RWPE2 (cell line): ENCODE results near the gene ARID4B.

Experiments used
- ATAC-seq: fragments of 200-7000 bp; cut with Tn5 transposase; 3 replicates; pipeline ENCODE4 v1.9.1; 2021; ENCODE audit warnings: low read depth
- DNase-seq: peaks from one replicate; pipeline ENCODE4 v3.0.0-alpha.2; 2020; ENCODE audit warnings: low spot score
- H3K27ac ChIP-seq: fragments of 450-650 bp; 2 replicates; pipeline ENCODE4 v1.5.1; 2017; ENCODE audit warnings: mild to moderate bottlenecking; ENCODE audit not compliant: poor library complexity, severe bottlenecking
- H3K27me3 ChIP-seq: fragments of 250-450 bp; sonication (Bioruptor Pico); 2 replicates; pipeline ENCODE4 v1.5.1; 2021; ENCODE audit warnings: mild to moderate bottlenecking, moderate library complexity; ENCODE audit not compliant: insufficient read depth, poor library complexity, severe bottlenecking
- H3K36me3 ChIP-seq: fragments of 250-450 bp; sonication (Bioruptor Pico); 2 replicates; pipeline ENCODE4 v1.5.1; 2020; ENCODE audit warnings: low read depth, mild to moderate bottlenecking, moderate library complexity
- H3K4me1 ChIP-seq: fragments of 250-450 bp; sonication (Bioruptor Pico); 2 replicates; pipeline ENCODE4 v1.5.1; 2021; ENCODE audit warnings: mild to moderate bottlenecking, moderate library complexity; ENCODE audit not compliant: insufficient read depth, poor library complexity, severe bottlenecking
- H3K4me3 ChIP-seq: fragments of 250-450 bp; sonication (Bioruptor Pico); 2 replicates; pipeline ENCODE4 v1.5.1; 2021; ENCODE audit warnings: mild to moderate bottlenecking, moderate library complexity; ENCODE audit not compliant: severe bottlenecking
- H3K9me3 ChIP-seq: fragments of 250-450 bp; sonication (Bioruptor Pico); 2 replicates; pipeline ENCODE4 v1.5.1; 2021; ENCODE audit warnings: mild to moderate bottlenecking, moderate library complexity; ENCODE audit not compliant: severe bottlenecking
- TF ChIP-seq, protein P1 (sequence below): fragments of 450-650 bp; IDR thresholded peaks from one replicate; pipeline ENCODE4 v1.5.1; 2017; ENCODE audit warnings: mild to moderate bottlenecking, moderate library complexity; ENCODE audit not compliant: poor library complexity, severe bottlenecking

Gene ARID4B

GRCh38 chr1:235213752-235214151 is 114.2 kb downstream of the ARID4B start:
- TF ChIP-seq, protein P1, sequence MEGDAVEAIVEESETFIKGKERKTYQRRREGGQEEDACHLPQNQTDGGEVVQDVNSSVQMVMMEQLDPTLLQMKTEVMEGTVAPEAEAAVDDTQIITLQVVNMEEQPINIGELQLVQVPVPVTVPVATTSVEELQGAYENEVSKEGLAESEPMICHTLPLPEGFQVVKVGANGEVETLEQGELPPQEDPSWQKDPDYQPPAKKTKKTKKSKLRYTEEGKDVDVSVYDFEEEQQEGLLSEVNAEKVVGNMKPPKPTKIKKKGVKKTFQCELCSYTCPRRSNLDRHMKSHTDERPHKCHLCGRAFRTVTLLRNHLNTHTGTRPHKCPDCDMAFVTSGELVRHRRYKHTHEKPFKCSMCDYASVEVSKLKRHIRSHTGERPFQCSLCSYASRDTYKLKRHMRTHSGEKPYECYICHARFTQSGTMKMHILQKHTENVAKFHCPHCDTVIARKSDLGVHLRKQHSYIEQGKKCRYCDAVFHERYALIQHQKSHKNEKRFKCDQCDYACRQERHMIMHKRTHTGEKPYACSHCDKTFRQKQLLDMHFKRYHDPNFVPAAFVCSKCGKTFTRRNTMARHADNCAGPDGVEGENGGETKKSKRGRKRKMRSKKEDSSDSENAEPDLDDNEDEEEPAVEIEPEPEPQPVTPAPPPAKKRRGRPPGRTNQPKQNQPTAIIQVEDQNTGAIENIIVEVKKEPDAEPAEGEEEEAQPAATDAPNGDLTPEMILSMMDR = no peak

DNA sequence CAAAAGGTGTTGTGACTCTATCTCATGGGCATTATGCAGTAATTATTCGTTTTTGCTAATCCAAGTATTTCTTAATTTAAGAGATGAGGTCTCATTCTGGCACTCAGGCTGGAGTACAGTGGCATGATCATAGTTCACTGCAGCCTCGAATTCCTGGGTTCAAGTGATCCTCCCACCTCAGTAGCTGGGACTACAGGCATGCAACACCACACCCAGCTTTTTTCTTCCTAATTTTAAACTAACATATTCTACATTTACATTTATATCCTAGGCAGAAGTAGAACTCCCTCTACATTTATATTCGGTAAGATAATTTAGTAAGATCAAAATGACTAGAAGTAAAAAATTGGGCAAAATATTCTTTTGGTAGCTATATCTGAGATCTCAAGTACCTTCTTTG is 116.5 kb downstream of the ARID4B start:
- H3K9me3 ChIP-seq = no peaks in the 10 kb centered on the region
- H3K4me1 ChIP-seq = no peaks in the 10 kb centered on the region
- TF ChIP-seq, protein P1 = no peak
- H3K27me3 ChIP-seq = no peaks in the 10 kb centered on the region
- H3K27ac ChIP-seq = no peak overlapping the region
- no peak for DNase-seq
- no peak overlapping the region for H3K4me3 ChIP-seq
- ATAC-seq = no peak
- peaks cover 18% of the 10 kb centered on the region for H3K36me3 ChIP-seq

More at GRCh38 chr1:235213752-235214151, 114.2 kb downstream of the ARID4B start:
- no peak for ATAC-seq
- no peaks in the 10 kb centered on the region for H3K27me3 ChIP-seq
- H3K27ac ChIP-seq = no peak overlapping the region
- DNase-seq = no peak
- H3K36me3 ChIP-seq = peaks cover 21% of the 10 kb centered on the region
- no peaks in the 10 kb centered on the region for H3K4me1 ChIP-seq
- no peaks in the 10 kb centered on the region for H3K9me3 ChIP-seq
- H3K4me3 ChIP-seq = no peak overlapping the region

- no peaks in the 10 kb centered on the region for H3K9me3 ChIP-seq
- H3K27ac ChIP-seq = no peak overlapping the region
- no peaks in the 10 kb centered on the region for H3K4me1 ChIP-seq
- H3K4me3 ChIP-seq = no peak overlapping the region
- no peak for ATAC-seq
- no peaks in the 10 kb centered on the region for H3K27me3 ChIP-seq
- H3K36me3 ChIP-seq = peaks cover 5% of the 10 kb centered on the region; the same call in 1 of the 2 replicates
- TF ChIP-seq, protein P1 = no peak
- DNase-seq = no peak
These were observed 120.8 kb downstream of the ARID4B start for GRCh38 chr1:235207209-235207565.

DNA sequence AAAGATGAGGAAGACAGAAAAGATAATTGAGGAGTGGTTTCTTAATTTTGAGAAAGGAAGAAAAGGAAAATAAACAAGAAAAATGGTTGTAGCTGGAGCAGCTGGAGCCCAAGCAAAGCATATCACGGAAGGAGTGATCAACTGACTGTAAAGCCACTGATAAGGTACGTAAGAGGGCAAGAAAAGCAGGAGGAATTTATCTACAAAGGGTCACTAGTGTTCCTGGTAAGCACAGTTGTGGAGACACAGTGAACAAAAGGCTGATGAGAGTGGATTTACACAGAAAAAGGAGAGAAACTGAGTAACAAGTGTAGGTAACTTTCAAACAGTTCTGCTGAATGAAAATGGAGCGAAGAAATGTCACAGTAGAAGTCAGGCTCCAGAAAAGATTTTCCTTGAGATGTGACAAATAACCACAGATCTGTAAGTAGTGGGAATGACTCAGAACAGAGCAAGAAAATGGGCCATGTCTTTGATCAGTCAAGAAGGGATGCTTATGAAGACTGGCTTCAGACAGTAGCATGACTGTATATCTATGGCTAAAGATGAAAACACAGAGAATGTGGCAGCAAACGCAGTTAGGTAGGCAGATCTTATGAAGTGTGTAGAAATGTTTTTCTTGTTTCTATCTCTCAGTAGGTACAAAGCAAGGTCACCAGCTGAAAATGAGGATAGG is 121.3 kb downstream of the ARID4B start:
- H3K27ac ChIP-seq = no peak overlapping the region
- H3K4me3 ChIP-seq = no peak overlapping the region
- no peaks in the 10 kb centered on the region for H3K4me1 ChIP-seq
- no peak for DNase-seq
- no peaks in the 10 kb centered on the region for H3K27me3 ChIP-seq
- H3K36me3 ChIP-seq = peaks cover 5% of the 10 kb centered on the region; the same call in 1 of the 2 replicates
- no peak for ATAC-seq
- H3K9me3 ChIP-seq = no peaks in the 10 kb centered on the region
- TF ChIP-seq, protein P1 = no peak

- DNase-seq = no peak
- Histone ChIP-seq H3K4me3 (no peak overlapping the region), H3K27me3 (no peaks in the 10 kb centered on the region), H3K4me1 (no peaks in the 10 kb centered on the region), H3K9me3 (no peaks in the 10 kb centered on the region), H3K36me3 (peaks cover 5% of the 10 kb centered on the region; the same call in 1 of the 2 replicates), H3K27ac (no peak overlapping the region)
- no peak for ATAC-seq
- TF ChIP-seq, protein P1 = no peak
These were observed 122.3 kb downstream of the ARID4B start for GRCh38 chr1:235205687-235206086.
